Stimulated activated CD4-positive, alpha-beta T cell treated with anti-CD3 and anti-CD28 coated beads, Interleukin-15, amount 100 ng/mL, for 48 hours (primary cell): ENCODE results near the gene RAB3IL1.
"Not testable (repeated sequence)": the region's sequence is repeated elsewhere in the genome, so short reads cannot be mapped to it uniquely, and the experiment has no call there.

Experiments
- DNase-seq, 2 donors: peaks; one replicate each; pipeline ENCODE4 v3.0.0-alpha.2; 2020; ENCODE audit warnings: low read depth in 2 of 2

Gene RAB3IL1

DNA sequence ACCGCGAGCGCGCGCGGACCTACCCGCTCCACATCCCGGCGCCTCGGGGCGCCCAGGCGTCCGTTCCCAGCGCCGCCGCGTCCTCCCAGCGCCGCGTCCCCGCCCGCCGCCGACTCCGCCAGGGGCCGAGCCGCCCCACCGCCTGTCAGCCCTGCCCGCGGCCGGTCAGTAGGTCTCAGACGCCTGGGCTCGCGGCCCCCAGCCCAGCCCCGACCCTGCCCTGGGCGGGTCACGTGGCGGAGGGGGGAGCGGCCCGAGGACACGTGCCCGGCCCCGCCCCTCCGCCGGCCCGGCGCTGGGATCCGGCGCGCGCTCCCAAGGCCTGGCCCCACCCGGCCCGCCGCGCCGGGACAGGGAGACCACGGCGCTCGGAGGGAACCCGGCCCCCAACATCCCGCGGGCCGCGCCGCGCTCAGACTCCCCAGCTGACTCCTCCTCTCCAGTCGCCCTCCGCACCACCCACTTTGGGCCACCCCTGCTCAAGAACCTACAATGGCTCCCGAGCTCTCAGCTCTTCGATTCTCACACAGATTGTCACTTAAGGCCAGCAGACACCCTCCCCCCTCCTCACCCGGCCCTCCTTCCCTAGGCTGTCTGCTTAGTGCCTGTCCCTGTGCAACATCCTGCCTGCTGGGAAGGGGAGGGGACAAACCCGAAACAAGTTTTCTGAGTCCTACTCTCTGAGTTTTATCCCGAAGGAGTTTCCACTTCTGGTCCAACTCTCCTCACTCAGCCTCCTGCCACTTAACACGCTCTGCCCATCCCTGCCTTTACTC lies at the start of gene RAB3IL1:
TSS of gene RAB3IL1 (minus strand) at position 233 of the 776 bp plus-strand sequence. CDS start at position 34, 199 bp downstream.
- DNase-seq, result no peak

- DNase-seq, result no peak
Observed at GRCh38 chr11:61966734-61967115, 49.4 kb upstream of the RAB3IL1 start.

GRCh38 chr11:61964666-61965271 lies 47.4 kb upstream of the RAB3IL1 start:
- not testable (repeated sequence) for DNase-seq

DNA sequence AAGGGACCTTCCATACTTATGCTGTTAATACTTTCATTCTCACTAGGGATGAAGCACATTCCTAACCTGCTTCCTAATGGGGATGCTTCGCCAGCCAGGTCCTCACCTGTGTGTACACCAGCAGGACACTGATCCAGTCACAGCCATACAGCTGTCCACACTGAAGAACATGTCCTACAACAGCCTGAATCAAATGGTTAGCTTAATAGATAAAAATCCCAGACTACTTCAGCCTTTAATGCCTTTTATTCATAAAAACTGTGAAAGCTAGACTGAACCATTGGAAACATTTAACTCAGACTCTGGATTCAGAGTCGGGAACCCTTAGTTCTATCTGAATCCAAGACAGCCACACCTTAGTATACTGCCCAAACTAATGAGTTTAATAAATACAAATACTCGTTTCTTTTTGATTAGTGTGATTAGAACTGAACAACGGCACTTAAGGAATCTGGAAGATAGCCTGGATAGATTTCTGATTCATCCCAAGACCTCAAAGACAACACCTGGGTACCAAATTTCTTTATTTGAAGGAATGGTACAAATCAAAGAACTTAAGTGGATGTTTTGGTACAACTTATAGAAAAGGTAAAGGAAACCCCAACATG lies 46.8 kb upstream of the RAB3IL1 start:
- no peak for DNase-seq

GRCh38 chr11:61963282-61964057 lies 46.1 kb upstream of the RAB3IL1 start:
- DNase-seq, result no peak

- DNase-seq, result no peak
Observed at GRCh38 chr11:61963016-61963281, 45.6 kb upstream of the RAB3IL1 start.

DNA sequence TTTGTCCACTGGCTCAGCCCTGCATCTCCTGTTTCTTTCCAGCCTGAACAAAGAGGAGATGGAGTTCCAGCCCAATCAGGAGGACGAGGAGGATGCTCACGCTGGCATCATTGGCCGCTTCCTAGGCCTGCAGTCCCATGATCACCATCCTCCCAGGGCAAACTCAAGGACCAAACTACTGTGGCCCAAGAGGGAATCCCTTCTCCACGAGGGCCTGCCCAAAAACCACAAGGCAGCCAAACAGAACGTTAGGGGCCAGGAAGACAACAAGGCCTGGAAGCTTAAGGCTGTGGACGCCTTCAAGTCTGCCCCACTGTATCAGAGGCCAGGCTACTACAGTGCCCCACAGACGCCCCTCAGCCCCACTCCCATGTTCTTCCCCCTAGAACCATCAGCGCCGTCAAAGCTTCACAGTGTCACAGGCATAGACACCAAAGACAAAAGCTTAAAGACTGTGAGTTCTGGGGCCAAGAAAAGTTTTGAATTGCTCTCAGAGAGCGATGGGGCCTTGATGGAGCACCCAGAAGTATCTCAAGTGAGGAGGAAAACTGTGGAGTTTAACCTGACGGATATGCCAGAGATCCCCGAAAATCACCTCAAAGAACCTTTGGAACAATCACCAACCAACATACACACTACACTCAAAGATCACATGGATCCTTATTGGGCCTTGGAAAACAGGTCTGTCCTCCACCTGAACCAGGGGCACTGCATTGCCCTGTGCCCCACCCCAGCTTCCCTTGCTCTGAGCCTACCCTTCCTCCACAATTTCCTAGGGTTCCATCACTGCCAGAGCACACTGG lies 45.0 kb upstream of the RAB3IL1 start:
- no peak for DNase-seq

- no peak for DNase-seq
Observed at GRCh38 chr11:61961570-61962212, 44.3 kb upstream of the RAB3IL1 start.

GRCh38 chr11:61960532-61960931 lies 43.2 kb upstream of the RAB3IL1 start:
- DNase-seq, result no peak

DNA sequence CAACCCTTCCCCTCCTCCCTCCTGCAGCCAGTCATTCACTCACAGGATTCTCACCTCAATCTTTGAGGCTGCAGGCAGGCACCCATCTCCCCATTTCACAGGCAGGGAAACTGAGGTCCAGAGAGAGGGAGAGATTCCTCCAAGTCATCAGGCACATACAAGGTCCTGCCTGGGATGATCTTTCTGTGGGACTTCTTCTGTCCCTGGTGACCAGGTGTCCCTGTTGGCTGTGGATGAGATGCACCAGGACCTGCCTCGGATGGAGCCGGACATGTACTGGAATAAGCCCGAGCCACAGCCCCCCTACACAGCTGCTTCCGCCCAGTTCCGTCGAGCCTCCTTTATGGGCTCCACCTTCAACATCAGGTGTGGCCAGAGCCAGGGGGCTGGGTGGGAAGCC lies 42.3 kb upstream of the RAB3IL1 start:
- no peak for DNase-seq

GRCh38 chr11:61959114-61959513 lies 41.7 kb upstream of the RAB3IL1 start:
- DNase-seq, result no peak

GRCh38 chr11:61958590-61958989 lies 41.2 kb upstream of the RAB3IL1 start:
- no peak for DNase-seq

DNA sequence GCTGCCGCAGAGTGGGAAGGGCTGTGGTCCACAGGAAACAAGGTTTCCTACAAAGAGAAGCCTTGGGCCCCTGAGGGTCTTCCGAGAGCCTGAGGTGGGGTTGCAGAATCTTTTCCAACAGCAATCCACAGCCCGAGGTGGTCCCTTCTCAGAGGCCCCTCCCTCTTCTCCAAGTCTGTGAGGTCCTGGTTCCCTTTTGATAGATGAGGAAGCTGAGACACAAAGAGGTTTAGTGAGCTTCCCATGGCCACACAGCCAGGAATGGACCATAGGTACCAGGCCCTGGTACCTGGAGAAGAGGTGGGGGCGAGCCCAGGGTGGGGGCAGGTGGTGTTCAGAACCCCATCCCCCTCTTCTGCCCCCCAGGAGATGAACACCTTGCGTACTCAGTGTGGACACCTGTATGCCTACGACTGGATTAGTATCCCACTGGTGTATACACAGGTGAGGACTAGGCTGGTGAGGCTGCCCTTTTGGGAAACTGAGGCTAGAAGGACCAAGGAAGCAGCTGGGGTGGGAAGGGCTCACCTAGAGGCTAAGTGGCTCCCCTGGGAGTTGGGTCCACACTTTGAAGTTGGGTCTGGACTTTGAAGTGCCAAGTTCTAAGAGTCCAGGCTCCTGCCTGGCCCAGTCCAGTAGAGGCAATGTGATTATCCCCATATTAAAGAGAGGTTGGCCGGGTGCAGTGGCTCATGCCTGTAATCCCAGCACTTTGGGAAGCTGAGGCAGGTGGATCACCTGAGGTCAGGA lies 39.8 kb upstream of the RAB3IL1 start:
- DNase-seq, result no peak

DNA sequence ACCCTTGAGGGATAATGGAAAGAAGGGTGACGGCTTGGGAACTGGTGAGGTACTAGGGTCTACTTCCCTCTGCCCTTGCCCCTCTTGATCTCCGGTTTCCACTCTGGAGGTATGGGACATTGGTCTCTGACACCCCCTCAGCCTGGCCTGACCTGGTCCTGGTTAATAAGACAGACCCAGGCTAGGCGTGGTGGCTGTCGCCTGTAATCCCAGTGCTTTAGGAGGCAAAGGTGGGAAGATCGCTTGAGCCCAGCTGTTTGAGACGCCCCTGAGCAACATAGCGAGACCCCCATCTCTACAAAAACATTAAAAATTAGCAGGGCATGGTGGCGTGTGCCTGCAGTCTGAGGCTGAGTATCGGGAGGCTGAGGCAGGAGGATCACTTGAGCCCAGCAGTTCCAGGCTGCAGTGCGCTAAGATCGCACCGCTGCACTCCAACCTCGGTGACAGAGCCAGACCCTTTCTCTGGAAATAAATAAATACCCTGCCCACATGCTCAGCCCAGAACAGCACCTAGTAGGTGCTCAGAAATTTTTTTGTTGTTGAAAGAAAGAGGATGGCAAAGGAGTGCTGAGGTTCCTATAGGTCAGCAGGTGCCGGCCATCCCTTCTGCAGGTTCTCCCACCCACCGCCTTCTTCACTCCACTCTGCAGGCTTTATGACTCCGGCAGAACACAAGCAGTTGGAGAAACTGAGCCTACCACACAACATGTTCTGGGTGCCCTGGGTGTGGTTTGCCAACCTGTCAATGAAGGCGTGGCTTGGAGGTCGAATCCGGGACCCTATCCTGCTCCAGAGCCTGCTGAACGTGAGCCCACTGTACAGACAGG lies 39.0 kb upstream of the RAB3IL1 start:
- DNase-seq, result no peak

DNA sequence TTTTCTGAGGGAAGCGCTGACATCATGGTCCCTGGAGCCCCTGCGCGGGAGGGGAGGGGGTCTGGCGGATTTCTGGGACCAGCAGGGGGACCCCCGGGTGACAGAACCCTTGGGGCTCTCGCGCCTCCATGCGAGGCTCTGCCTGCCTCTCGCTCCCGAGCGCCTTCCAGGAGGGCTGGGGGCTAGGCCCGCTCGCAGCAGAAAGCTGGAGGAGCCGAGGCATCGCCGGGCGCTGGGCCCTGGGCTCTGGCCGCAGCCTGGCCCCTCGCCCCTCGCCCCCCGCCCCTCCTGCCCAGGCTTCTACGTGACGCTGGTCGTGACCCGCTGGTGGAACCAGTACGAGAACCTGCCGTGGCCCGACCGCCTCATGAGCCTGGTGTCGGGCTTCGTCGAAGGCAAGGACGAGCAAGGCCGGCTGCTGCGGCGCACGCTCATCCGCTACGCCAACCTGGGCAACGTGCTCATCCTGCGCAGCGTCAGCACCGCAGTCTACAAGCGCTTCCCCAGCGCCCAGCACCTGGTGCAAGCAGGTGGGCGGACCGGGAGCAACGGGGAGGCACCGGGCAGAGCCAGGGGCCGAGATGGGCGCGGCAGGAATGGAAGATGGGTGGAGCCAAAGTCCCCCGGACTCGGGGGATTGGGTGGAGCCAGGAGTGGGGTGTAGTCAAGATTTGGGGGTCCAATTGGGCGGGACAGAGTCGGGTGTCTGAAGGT lies 38.2 kb upstream of the RAB3IL1 start:
- no peak for DNase-seq

GRCh38 chr11:61954851-61955421 lies 37.6 kb upstream of the RAB3IL1 start:
- DNase-seq, result no peak

GRCh38 chr11:61954106-61954850 lies 36.9 kb upstream of the RAB3IL1 start:
- DNase-seq, result no peak

- not testable (repeated sequence) for DNase-seq
Observed at GRCh38 chr11:61953632-61954031, 36.3 kb upstream of the RAB3IL1 start.
